ENCODE data around the gene PSMB7. TPM values are rescaled to one million over a fixed set of nuclear protein-coding genes. Genes with fewer than 3 reads are reported as not detected.

The PSMB7 gene
- total RNA-seq, 2 donors from 2014 or later: 150 to 158 TPM

GRCh38 chr9:124436320-124436719 is 21.1 kb upstream of the PSMB7 start:
- no peak for TF ChIP-seq CTCF (IDR thresholded peaks at IDR 0.05)
- Histone ChIP-seq H3K36me3 (no peaks in the 10 kb centered on the region), H3K27me3 (replicated peaks; ENCODE audit: insufficient read depth) (no peaks in the 10 kb centered on the region), H3K9me3 (no peaks in the 10 kb centered on the region), H3K4me1 (replicated peaks) (no peaks in the 10 kb centered on the region), H3K4me3 (no peak overlapping the region), H3K27ac (no peak overlapping the region)
- no peak for DNase-seq (ENCODE audit: low spot score)
- intact Hi-C loops (cut with DNase I): no loop called here

- no peak for DNase-seq (ENCODE audit: low spot score)
- H3K9me3 ChIP-seq: no peaks in the 10 kb centered on the region
- no peak overlapping the region for H3K27ac ChIP-seq
- H3K27me3 ChIP-seq (replicated peaks; ENCODE audit: insufficient read depth): no peaks in the 10 kb centered on the region
- no peak for TF ChIP-seq POLR2A (IDR thresholded peaks at IDR 0.05)
- TF ChIP-seq POLR2AphosphoS5 (IDR thresholded peaks at IDR 0.05): no peak
- no peak for TF ChIP-seq CTCF (IDR thresholded peaks at IDR 0.05)
- H3K36me3 ChIP-seq: no peaks in the 10 kb centered on the region
- 86% methylated on average over 4 of the region's 4 CpGs for WGBS
- no peaks in the 10 kb centered on the region for H3K4me1 ChIP-seq (replicated peaks)
- H3K4me3 ChIP-seq: no peak overlapping the region
- intact Hi-C loops (cut with DNase I): no loop called here
These were observed 14.3 kb upstream of the PSMB7 start for GRCh38 chr9:124429530-124429867.

GRCh38 chr9:124428751-124429529 is 13.7 kb upstream of the PSMB7 start:
- WGBS: 73% methylated on average over 28 of the region's 28 CpGs

GRCh38 chr9:124427281-124427680 is 12.0 kb upstream of the PSMB7 start:
- no peaks in the 10 kb centered on the region for H3K4me1 ChIP-seq (replicated peaks)
- intact Hi-C loops (cut with DNase I): no loop called here

More at GRCh38 chr9:124428751-124429529, 13.7 kb upstream of the PSMB7 start:
- intact Hi-C loops (cut with DNase I): no loop called here
- Histone ChIP-seq H3K4me3 (no peak overlapping the region), H3K9me3 (no peaks in the 10 kb centered on the region), H3K4me1 (replicated peaks) (no peaks in the 10 kb centered on the region), H3K27ac (no peak overlapping the region), H3K36me3 (no peaks in the 10 kb centered on the region), H3K27me3 (replicated peaks; ENCODE audit: insufficient read depth) (no peaks in the 10 kb centered on the region)
- TF ChIP-seq CTCF (IDR thresholded peaks at IDR 0.05) (no peak), POLR2AphosphoS5 (IDR thresholded peaks at IDR 0.05) (no peak), POLR2A (IDR thresholded peaks at IDR 0.05) (no peak)
- no peak for DNase-seq (ENCODE audit: low spot score)

More at GRCh38 chr9:124427281-124427680, 12.0 kb upstream of the PSMB7 start:
- Histone ChIP-seq H3K4me3 (no peak overlapping the region), H3K36me3 (no peaks in the 10 kb centered on the region), H3K27me3 (replicated peaks; ENCODE audit: insufficient read depth) (no peaks in the 10 kb centered on the region), H3K9me3 (no peaks in the 10 kb centered on the region), H3K27ac (no peak overlapping the region)
- TF ChIP-seq POLR2A (IDR thresholded peaks at IDR 0.05): no peak
- no peak for TF ChIP-seq CTCF (IDR thresholded peaks at IDR 0.05)
- TF ChIP-seq POLR2AphosphoS5 (IDR thresholded peaks at IDR 0.05): no peak
- DNase-seq (ENCODE audit: low spot score): no peak
- 61% methylated on average over 4 of the region's 4 CpGs for WGBS
